ENCODE results near the gene BTNL9. TPM values are rescaled to one million over a fixed set of nuclear protein-coding genes. Genes with fewer than 3 reads are reported as not detected.

Gene BTNL9
- polyA plus RNA-seq, 1 experiment, result not detected

DNA sequence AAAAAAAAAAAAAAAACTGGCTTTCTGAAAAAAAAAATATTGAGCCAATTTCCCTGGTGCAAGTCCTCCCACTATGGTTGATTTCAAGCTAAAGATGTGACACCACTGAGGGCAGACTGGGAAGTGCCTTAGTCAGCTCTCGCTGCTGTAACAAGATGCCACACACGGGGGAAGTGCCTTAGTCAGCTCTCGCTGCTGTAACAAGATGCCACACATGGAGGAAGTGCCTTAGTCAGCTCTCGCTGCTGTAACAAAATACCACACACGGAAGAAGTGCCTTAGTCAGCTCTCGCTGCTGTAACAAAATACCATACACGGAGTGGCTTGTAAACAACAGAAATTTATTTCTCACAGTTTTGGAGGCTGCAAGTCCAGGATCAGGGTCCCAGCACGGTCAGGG is 23.4 kb downstream of the BTNL9 start:
- CTCF ChIA-PET, result no interaction called here

DNA sequence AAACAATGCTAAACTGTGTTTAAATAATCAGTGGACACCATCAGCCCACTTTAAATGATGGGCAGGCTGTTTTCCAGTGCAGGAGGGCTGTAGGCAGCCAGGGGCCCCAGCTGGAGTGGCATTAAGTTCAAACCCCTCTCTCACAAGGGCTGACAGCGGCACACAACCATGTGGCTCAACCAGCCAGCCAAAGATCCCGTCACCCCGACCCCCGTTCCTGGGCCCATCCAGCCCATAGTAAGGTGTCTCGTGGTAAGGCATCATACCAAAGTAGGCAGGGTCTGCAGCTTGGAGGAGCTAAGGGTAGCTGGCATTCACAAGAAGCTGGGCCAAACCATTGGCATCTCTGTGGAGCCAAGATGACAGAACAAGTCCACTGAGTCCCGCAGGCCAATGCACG is 24.9 kb downstream of the BTNL9 start:
- ChIA-PET CTCF (no interaction called here), POLR2A (no interaction called here)
- no peaks in the 10 kb centered on the region for H3K9me3 ChIP-seq (ENCODE audit: control insufficient read depth, insufficient read depth, low read length)
- H3K27ac ChIP-seq (ENCODE audit: low read depth, low read length), result no peak overlapping the region
- H3K4me3 ChIP-seq (ENCODE audit: low read depth, low read length), result no peak overlapping the region
- H3K27me3 ChIP-seq (ENCODE audit: control insufficient read depth, insufficient read depth, low read length), result peaks cover 11% of the 10 kb centered on the region
- TF ChIP-seq, protein P1, sequence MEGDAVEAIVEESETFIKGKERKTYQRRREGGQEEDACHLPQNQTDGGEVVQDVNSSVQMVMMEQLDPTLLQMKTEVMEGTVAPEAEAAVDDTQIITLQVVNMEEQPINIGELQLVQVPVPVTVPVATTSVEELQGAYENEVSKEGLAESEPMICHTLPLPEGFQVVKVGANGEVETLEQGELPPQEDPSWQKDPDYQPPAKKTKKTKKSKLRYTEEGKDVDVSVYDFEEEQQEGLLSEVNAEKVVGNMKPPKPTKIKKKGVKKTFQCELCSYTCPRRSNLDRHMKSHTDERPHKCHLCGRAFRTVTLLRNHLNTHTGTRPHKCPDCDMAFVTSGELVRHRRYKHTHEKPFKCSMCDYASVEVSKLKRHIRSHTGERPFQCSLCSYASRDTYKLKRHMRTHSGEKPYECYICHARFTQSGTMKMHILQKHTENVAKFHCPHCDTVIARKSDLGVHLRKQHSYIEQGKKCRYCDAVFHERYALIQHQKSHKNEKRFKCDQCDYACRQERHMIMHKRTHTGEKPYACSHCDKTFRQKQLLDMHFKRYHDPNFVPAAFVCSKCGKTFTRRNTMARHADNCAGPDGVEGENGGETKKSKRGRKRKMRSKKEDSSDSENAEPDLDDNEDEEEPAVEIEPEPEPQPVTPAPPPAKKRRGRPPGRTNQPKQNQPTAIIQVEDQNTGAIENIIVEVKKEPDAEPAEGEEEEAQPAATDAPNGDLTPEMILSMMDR (IDR thresholded peaks at IDR 0.05; ENCODE audit: low read depth, low read length), result no peak
- no peak for DNase-seq (ENCODE audit: low read depth, low spot score)

More for the DNA sequence above, 23.4 kb downstream of the BTNL9 start:
- peaks cover 22% of the 10 kb centered on the region for H3K27me3 ChIP-seq (ENCODE audit: control insufficient read depth, insufficient read depth, low read length)
- no peak for DNase-seq (ENCODE audit: low read depth, low spot score)
- H3K27ac ChIP-seq (ENCODE audit: low read depth, low read length), result no peak overlapping the region
- H3K9me3 ChIP-seq (ENCODE audit: control insufficient read depth, insufficient read depth, low read length), result no peaks in the 10 kb centered on the region; the same call in 1 of the 2 replicates
- POLR2A ChIA-PET, result no interaction called here
- H3K4me3 ChIP-seq (ENCODE audit: low read depth, low read length), result no peak overlapping the region
- TF ChIP-seq, protein P1 (IDR thresholded peaks at IDR 0.05; ENCODE audit: low read depth, low read length), result no peak

DNA sequence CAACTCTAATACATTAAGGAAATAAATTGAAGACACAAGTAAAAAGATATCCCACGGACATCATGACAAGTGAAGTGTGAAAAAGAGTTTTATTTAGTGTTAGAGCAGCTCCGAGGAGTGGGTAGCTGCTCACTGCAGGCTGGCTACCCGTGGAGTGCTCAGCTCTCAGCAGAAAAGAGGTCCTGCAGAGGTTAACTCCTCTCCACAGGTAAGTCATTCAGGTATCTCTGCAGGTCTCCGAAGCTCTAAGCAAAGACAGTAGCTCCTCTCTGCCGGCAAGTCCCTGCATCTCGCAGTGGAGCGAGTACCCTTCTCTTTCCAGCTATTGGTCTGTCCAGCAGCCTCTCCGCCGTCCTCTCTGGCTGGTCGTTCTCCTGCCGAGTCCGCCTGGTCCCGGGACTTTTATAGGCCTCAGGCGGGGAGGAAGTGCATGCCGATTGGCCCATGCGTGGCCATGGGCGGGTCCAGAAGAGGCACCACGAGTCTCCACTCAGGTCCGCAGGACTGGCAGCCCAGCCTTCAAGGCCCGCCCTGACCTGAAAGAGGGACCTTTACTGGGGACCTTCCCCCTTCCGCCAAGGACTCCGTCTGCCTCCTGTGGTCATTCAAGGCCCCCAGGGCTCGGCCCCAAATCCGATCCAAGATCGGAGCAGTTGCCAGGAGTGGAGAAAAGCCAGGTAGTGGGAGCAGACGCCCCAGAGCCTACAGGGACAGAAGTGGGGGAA is 29.9 kb downstream of the BTNL9 start:
- no peak overlapping the region for H3K4me3 ChIP-seq (ENCODE audit: low read depth, low read length)
- ChIA-PET POLR2A (no interaction called here), CTCF (no interaction called here)
- TF ChIP-seq, protein P1 (IDR thresholded peaks at IDR 0.05; ENCODE audit: low read depth, low read length), result no peak
- DNase-seq (ENCODE audit: low read depth, low spot score), result no peak
- H3K9me3 ChIP-seq (ENCODE audit: control insufficient read depth, insufficient read depth, low read length), result peaks cover 4% of the 10 kb centered on the region
- no peaks in the 10 kb centered on the region for H3K27me3 ChIP-seq (ENCODE audit: control insufficient read depth, insufficient read depth, low read length)
- H3K27ac ChIP-seq (ENCODE audit: low read depth, low read length), result no peak overlapping the region

DNA sequence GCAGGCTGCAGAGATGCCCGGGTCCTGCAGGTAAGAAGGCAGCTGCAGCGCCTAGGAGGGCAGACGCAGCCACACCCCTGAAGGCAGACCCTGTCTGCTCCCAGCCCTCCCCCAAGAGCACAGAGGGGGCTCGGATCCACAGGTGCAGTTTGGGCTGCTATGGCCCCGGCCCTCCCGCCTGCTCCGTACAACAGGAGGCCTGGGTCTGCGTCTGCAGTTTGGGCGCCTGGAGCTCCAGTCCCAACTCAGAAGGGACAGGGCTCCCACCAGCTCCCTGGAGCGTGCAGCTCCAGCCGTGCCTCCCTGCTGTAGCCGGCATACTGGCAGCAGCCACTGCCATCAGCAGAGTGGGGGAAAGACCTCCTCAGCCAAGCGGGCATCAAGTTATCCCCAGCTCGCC is 30.5 kb downstream of the BTNL9 start:
- DNase-seq (ENCODE audit: low read depth, low spot score), result no peak
- Histone ChIP-seq H3K27me3 (ENCODE audit: control insufficient read depth, insufficient read depth, low read length) (no peaks in the 10 kb centered on the region), H3K9me3 (ENCODE audit: control insufficient read depth, insufficient read depth, low read length) (peaks cover 4% of the 10 kb centered on the region), H3K27ac (ENCODE audit: low read depth, low read length) (no peak overlapping the region), H3K4me3 (ENCODE audit: low read depth, low read length) (no peak overlapping the region)
- ChIA-PET CTCF (no interaction called here), POLR2A (no interaction called here)
- TF ChIP-seq, protein P1 (IDR thresholded peaks at IDR 0.05; ENCODE audit: low read depth, low read length), result no peak

DNA sequence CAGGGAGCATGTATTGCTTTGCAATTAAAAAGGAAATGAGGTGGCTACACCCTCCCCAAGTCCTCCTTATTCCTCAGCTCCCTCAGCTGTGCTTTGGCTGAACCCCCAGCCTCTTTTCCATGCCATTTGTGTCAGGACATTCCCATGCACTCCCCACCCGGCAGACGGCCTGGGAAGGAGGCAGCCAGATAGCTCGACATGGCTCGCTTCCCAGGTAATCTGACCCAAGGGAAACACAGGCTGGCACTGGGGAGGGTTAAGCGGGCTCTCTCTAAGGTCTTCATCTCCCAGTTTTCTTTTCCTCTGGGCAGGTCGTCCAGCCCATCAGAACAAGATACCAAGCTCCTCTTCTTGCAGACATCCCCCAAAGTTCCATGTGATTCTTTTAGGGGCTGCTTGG is 31.2 kb downstream of the BTNL9 start:
- no peak overlapping the region for H3K4me3 ChIP-seq (ENCODE audit: low read depth, low read length)
- TF ChIP-seq, protein P1 (IDR thresholded peaks at IDR 0.05; ENCODE audit: low read depth, low read length), result no peak
- no peak for DNase-seq (ENCODE audit: low read depth, low spot score)
- no peak overlapping the region for H3K27ac ChIP-seq (ENCODE audit: low read depth, low read length)
- peaks cover 4% of the 10 kb centered on the region for H3K9me3 ChIP-seq (ENCODE audit: control insufficient read depth, insufficient read depth, low read length)
- ChIA-PET CTCF (no interaction called here), POLR2A (no interaction called here)
- H3K27me3 ChIP-seq (ENCODE audit: control insufficient read depth, insufficient read depth, low read length), result no peaks in the 10 kb centered on the region
